ENCODE data around the gene SLC9A3.

SLC9A3 gene

GRCh38 chr5:448061-448765 is 76.0 kb downstream of the SLC9A3 start:
- TF ChIP-seq CTCF (conservative IDR thresholded peaks at IDR 0.05; ENCODE audit: low read depth): no peak
- POLR2A ChIA-PET (ENCODE audit: low non-redundant PET): no interaction called here
- CTCF ChIA-PET: interaction anchor here (0.6 kb wide), 1 partner anchor 10 kb away, joined by 6 read pairs; no protein-coding TSS in a partner anchor
- no peak overlapping the region for H3K27ac ChIP-seq
- DNase-seq (ENCODE audit: low spot score): no peak

DNA sequence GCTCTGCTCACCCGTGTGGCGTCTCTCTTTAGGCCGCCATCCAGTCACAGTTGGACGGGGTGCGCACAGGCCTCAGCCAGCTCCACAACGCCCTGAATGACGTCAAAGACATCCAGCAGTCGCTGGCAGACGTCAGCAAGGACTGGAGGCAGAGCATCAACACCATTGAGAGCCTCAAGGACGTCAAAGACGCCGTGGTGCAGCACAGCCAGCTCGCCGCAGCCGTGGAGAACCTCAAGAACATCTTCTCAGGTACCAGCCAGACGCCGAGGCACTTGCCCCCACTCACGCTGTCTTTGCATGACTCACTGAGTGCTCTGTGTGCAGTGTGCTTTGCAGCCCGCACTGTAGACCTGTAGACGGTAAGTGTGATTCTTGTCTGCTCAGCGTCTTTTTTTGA is 76.7 kb downstream of the SLC9A3 start:
- no peak for TF ChIP-seq CTCF (conservative IDR thresholded peaks at IDR 0.05; ENCODE audit: low read depth)
- CTCF ChIA-PET: interaction anchor here (0.7 to 1.5 kb wide), 4 partner anchors 16 to 29 kb away, joined by 3 to 5 read pairs (median 3); no protein-coding TSS in a partner anchor
- DNase-seq (ENCODE audit: low spot score): no peak
- H3K27ac ChIP-seq: peak overlapping the region; percentile 20; the same call in 1 of the 2 replicates
- POLR2A ChIA-PET (ENCODE audit: low non-redundant PET): no interaction called here

DNA sequence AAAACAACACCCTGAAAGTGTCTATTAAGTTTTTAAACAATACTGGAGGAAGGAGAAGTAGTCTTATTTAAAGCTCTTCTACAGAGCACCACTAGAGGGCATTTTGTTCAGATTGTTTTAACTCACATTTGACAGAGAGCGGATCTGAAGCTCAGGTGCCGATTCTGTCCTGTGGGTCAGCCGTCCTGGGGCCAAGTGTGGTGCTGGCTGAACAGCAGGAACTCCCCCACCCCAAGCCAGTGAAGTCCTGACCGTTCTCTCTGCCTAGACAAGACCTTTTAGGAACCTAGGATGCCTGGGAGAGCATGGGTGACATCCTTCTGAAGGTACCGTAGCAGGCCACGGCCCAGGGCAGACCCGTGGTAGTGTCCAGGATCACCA is 77.4 kb downstream of the SLC9A3 start:
- peak; percentile 82 for TF ChIP-seq CTCF (conservative IDR thresholded peaks at IDR 0.05; ENCODE audit: low read depth)
- DNase-seq (ENCODE audit: low spot score): peak; percentile 40
- H3K27ac ChIP-seq: peak overlapping the region; percentile 20
- CTCF ChIA-PET: interaction anchor here (0.6 to 1.5 kb wide), 9 partner anchors 10 to 264 kb away, joined by 3 to 5 read pairs (median 3); no protein-coding TSS in a partner anchor
- POLR2A ChIA-PET (ENCODE audit: low non-redundant PET): interaction anchor here (1.2 kb wide), 1 partner anchor 25 kb away, joined by 3 read pairs; no protein-coding TSS in a partner anchor

- no peak for TF ChIP-seq CTCF (conservative IDR thresholded peaks at IDR 0.05; ENCODE audit: low read depth)
- ChIA-PET POLR2A (ENCODE audit: low non-redundant PET) (interaction anchor here (1.2 kb wide), 1 partner anchor 26 kb away, joined by 3 read pairs; no protein-coding TSS in a partner anchor), CTCF (interaction anchor here (0.6 to 1.5 kb wide), 10 partner anchors 9 to 263 kb away, joined by 3 to 5 read pairs (median 3); no protein-coding TSS in a partner anchor)
- H3K27ac ChIP-seq: peak overlapping the region; percentile 20
- no peak for DNase-seq (ENCODE audit: low spot score)
These were observed 78.0 kb downstream of the SLC9A3 start for GRCh38 chr5:446066-446882.

DNA sequence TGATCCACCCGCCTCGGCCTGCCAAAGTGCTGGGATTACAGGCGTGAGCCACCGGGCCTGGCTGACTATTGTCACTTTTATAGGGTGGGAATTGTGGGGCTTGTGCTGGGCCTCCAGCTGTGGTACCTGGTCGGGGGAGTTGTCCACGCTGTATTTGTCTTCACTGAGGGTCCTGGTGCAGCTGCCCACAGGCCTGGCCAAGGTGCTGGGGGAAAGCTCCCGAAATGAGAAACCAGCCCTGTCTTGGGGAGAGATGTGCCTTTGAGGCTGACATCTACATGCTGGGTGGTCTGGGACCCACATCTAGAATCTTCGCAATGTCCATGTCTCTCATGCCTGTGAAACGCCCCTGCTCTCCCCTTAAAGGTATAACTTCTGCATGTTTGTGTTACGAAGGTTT is 78.7 kb downstream of the SLC9A3 start:
- no peak for TF ChIP-seq CTCF (conservative IDR thresholded peaks at IDR 0.05; ENCODE audit: low read depth)
- H3K27ac ChIP-seq: peak overlapping the region; percentile 19; the same call in 1 of the 2 replicates
- no peak for DNase-seq (ENCODE audit: low spot score)
- CTCF ChIA-PET: interaction anchor here (1.0 kb wide), 1 partner anchor 132 kb away, joined by 3 read pairs; no protein-coding TSS in a partner anchor
- POLR2A ChIA-PET (ENCODE audit: low non-redundant PET): interaction anchor here (1.2 kb wide), 1 partner anchor 27 kb away, joined by 3 read pairs; no protein-coding TSS in a partner anchor

DNA sequence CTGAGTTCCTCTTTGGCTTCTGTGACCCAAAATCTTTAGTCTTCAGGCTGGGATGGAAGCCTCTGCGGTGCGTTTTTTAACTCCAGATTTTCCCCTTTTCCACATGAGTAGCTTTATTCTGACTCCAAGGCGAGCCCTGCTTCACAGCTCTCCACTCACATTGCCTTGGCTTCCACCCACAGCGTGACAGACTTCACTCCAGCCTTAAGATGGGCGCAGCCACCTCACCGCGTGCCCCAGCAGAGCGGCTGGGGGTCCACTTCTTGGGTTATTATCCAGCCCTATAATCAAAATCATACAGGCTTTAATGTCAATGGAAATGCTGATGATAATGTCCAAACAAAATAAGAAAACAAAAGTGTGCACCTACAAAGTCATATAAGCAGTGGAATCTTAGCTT is 80.0 kb downstream of the SLC9A3 start:
- TF ChIP-seq CTCF (conservative IDR thresholded peaks at IDR 0.05; ENCODE audit: low read depth): no peak
- DNase-seq (ENCODE audit: low spot score): no peak
- ChIA-PET CTCF (no interaction called here), POLR2A (ENCODE audit: low non-redundant PET) (no interaction called here)
- peak overlapping the region; percentile 79; the same call in 1 of the 2 replicates for H3K27ac ChIP-seq

Measured in RWPE1 (cell line).